Pancreas (tissue), 10 donors: ENCODE measurements around the gene TRIO. TPM values are rescaled to one million over a fixed set of nuclear protein-coding genes. Genes with fewer than 3 reads are reported as not detected.

Experiments
- ATAC-seq, 4 donors: fragments of 200-7000 bp; cut with Tn5 transposase; one replicate each; pipeline versions ENCODE4 v1.8.0 to v1.9.1; 2020; ENCODE audit warnings: mild to moderate bottlenecking in 4 of 4, moderate library complexity in 4 of 4
- DNase-seq, 6 donors: peaks; one replicate each; pipeline ENCODE4 v3.0.0-alpha.2; 2020
- FAIRE-seq: peaks from 2 replicates; lab custom pipeline; 2012; peaks lifted over from hg19 to GRCh38; lab: Jason Lieb, UNC
- H3K27ac ChIP-seq, 4 donors: fragments of 200-600 bp; sonication (generic); 1 replicate in 3 of 4; 2 replicates in 1 of 4; pipeline versions ENCODE4 v1.5.0 to v1.8.0; 2020
- H3K27me3 ChIP-seq, 4 donors: fragments of 200-600 bp; one replicate each; pipeline ENCODE4 v1.8.0; 2021
- H3K36me3 ChIP-seq, 3 donors: fragments of 200-600 bp; sonication (generic) in 1 of 3; one replicate each; pipeline versions ENCODE4 v1.5.0 to v1.8.0; 2020 to 2021
- H3K4me1 ChIP-seq, 3 donors: fragments of 200-600 bp; one replicate each; pipeline ENCODE4 v1.8.0; 2021
- H3K4me3 ChIP-seq, 4 donors: fragments of 200-600 bp; sonication (generic) in 2 of 4; one replicate each; pipeline versions ENCODE4 v1.5.0 to v1.8.0; 2020 to 2021
- H3K9me3 ChIP-seq, 4 donors: fragments of 200-600 bp; one replicate each; pipeline ENCODE4 v1.8.0; 2021
- CTCF ChIP-seq, 4 donors: fragments of 200-600 bp; sonication (generic) in 3 of 4; IDR thresholded peaks; one replicate each; pipeline versions ENCODE4 v1.5.0 to v1.8.0; 2021; ENCODE audit warnings: antibody characterized with exemption in 4 of 4
- WGBS, 2 donors: extraction: QIAGEN DNeasy Blood & Tissue Kit; methylation state at CpG; one replicate each; pipeline ENCODE4 v1.1.7; 2013; 5-methylcytosine and 5-hydroxymethylcytosine counted together
- intact Hi-C, 3 donors: fragments of 100-400 bp; cut with DNase I; formaldehyde crosslinking; loops; one replicate each; pipeline versions ENCODE4 v1.11.1 to v1.14.2; 2022
- polyA plus RNA-seq, 2 donors: library from polyadenylated mRNA; stranded (reverse); fragments of 200-250 nt; gene quantifications; one replicate each; pipeline ENCODE4 v1.2.3, GENCODE V29; 2013
- total RNA-seq, 6 donors: library from RNA; stranded (reverse); fragmentation: NEBNext Ultra II Directional in 4 of 6; extraction: Animal tissue kit (Norgen Biotek cat#: 25700) in 4 of 6; gene quantifications; one replicate each; pipeline versions ENCODE4 v1.2.1 to v1.2.4, GENCODE V29; 2021 to 2023
- donor health status: healthy with polysubstance abuse.
- donor health status: DM: no; HTN: no; CAD: no; lungs with moderate emphysema.
- donor health status: DM: no; HTN: no; CAD: no.
- donor health status: control.
- donor health status: control.
- donor health status: Bipolar disorder and iron deficiency.
- donor health status: DM: yes; HTN: yes; CAD: no.
- donor health status: DM: no; HTN: no; CAD: no.
- donor health status: DM: no; HTN: no; CAD: no.
- donor health status: DM: yes; HTN: yes; CAD: no.

The TRIO gene
- total and polyA plus RNA-seq, 8 donors: 27.3 to 82.5 (median 38.3) TPM

GRCh38 chr5:14342306-14342705, 199.2 kb downstream of the TRIO start:
- FAIRE-seq (no peak), DNase-seq (peak in 1 of 6 donors; percentile 35), ATAC-seq (peak in 3 of 4 donors; percentile 54 to 84 (median 82))
- intact Hi-C loops: no loop called here
- WGBS, 2 donors: 31 to 32% methylated on average over 3 of the region's 3 CpGs
- Histone ChIP-seq H3K36me3 (peaks cover 0 to 4% (median 0%) of the 10 kb centered on the region in 3 donors), H3K9me3 (no peaks in the 10 kb centered on the region), H3K27ac (peak overlapping the region in 2 of 4 donors; percentile 2 to 12), H3K4me3 (no peak overlapping the region), H3K27me3 (no peaks in the 10 kb centered on the region), H3K4me1 (peaks cover 27 to 33% (median 32%) of the 10 kb centered on the region in 3 donors)
- TF ChIP-seq CTCF (IDR thresholded peaks at IDR 0.05): no peak

GRCh38 chr5:14343376-14343775, 200.2 kb downstream of the TRIO start:
- no peaks in the 10 kb centered on the region for H3K36me3 ChIP-seq
- peaks cover 27 to 33% (median 32%) of the 10 kb centered on the region in 3 donors for H3K4me1 ChIP-seq
- intact Hi-C loops: no loop called here
- WGBS, 2 donors: 92 to 93% methylated on average over 4 of the region's 4 CpGs
- ATAC-seq (no peak), DNase-seq (no peak), FAIRE-seq (no peak)
- H3K27me3 ChIP-seq: no peaks in the 10 kb centered on the region
- no peak overlapping the region for H3K27ac ChIP-seq
- no peak overlapping the region for H3K4me3 ChIP-seq
- H3K9me3 ChIP-seq: no peaks in the 10 kb centered on the region
- TF ChIP-seq CTCF (IDR thresholded peaks at IDR 0.05): no peak

DNA sequence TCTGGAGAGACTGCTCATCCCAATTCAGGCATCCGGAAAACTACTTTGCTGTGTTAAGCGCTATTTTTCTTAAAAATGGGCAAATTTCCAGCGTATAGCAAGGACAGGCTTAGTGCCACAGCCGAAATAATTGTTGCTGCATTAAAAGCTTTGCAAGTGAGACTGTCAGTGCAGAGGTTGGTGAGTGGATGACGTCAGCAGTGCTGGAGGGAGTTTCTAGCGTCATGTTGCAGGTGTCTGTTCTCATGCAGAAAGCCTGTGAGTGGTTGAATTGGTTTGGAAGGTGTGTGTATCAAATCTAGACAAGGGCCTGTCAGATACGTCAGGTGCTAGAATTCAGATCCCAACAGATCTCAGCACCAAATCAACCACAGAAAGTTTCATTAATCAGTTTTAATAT, 204.4 kb downstream of the TRIO start:
- ATAC-seq (no peak), FAIRE-seq (no peak), DNase-seq (no peak)
- H3K27me3 ChIP-seq: no peaks in the 10 kb centered on the region
- no peaks in the 10 kb centered on the region for H3K36me3 ChIP-seq
- no peak for TF ChIP-seq CTCF (IDR thresholded peaks at IDR 0.05)
- 81 to 82% methylated on average over 7 of the region's 7 CpGs for WGBS, 2 donors
- H3K4me1 ChIP-seq: peaks cover 0 to 2% (median 1%) of the 10 kb centered on the region in 3 donors
- intact Hi-C loops: no loop called here
- H3K4me3 ChIP-seq: no peak overlapping the region
- H3K27ac ChIP-seq: no peak overlapping the region
- no peaks in the 10 kb centered on the region for H3K9me3 ChIP-seq

DNA sequence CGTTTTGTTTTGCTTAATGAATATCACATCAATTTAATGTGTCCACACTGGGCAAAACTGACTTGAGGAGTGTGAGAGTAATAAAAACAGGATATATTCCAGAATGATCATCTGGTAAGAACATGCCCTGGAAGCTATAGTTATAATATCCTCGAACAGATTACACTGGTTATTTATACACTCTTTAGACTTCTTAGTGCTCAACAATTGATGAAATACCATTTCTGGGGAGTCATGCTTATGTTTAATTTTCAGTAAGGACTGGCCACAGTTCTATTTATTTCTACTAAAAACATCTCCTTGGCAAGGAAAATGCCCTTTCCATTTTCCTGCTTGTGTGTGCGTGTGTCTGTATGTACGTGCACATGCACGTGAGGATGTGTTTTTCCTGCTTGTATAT, 205.0 kb downstream of the TRIO start:
- no peaks in the 10 kb centered on the region for H3K27me3 ChIP-seq
- WGBS, 2 donors: 76 to 77% methylated on average over 5 of the region's 5 CpGs
- no peaks in the 10 kb centered on the region for H3K9me3 ChIP-seq
- H3K4me1 ChIP-seq: no peaks in the 10 kb centered on the region
- intact Hi-C loops: no loop called here
- FAIRE-seq (no peak), ATAC-seq (no peak), DNase-seq (no peak)
- H3K27ac ChIP-seq: no peak overlapping the region
- H3K4me3 ChIP-seq: no peak overlapping the region
- no peaks in the 10 kb centered on the region for H3K36me3 ChIP-seq
- no peak for TF ChIP-seq CTCF (IDR thresholded peaks at IDR 0.05)

- Histone ChIP-seq H3K36me3 (no peaks in the 10 kb centered on the region), H3K4me1 (no peaks in the 10 kb centered on the region), H3K27me3 (no peaks in the 10 kb centered on the region), H3K27ac (no peak overlapping the region), H3K4me3 (no peak overlapping the region), H3K9me3 (no peaks in the 10 kb centered on the region)
- ATAC-seq (no peak), DNase-seq (no peak), FAIRE-seq (no peak)
- TF ChIP-seq CTCF (IDR thresholded peaks at IDR 0.05): no peak
- 88 to 94% methylated on average over 8 of the region's 8 CpGs for WGBS, 2 donors
- intact Hi-C loops: no loop called here
Measured at GRCh38 chr5:14349029-14349428, 205.9 kb downstream of the TRIO start.
